Activated T-cell treated with anti-CD3 and anti-CD28 coated beads, Interleukin-2, amount 50 U/mL, for 4 hours (primary cell): ENCODE results near the gene ID4. TPM values are rescaled to one million over a fixed set of nuclear protein-coding genes. Genes with fewer than 3 reads are reported as not detected.
"Not testable (repeated sequence)": the region's sequence is repeated elsewhere in the genome, so short reads cannot be mapped to it uniquely, and the experiment has no call there.

ENCODE experiments used
- ATAC-seq, 2 donors: fragments of 200-7000 bp; cut with Tn5 transposase; one replicate each; pipeline ENCODE4 v1.10.0; 2021
- DNase-seq: peaks from one replicate; pipeline ENCODE4 v3.0.0-alpha.2; 2020
- H3K27me3 Mint-ChIP-seq: one replicate; pipeline ENCODE4 v1.8.0; 2021; ENCODE audit warnings: low read depth, mixed read lengths
- H3K36me3 Mint-ChIP-seq: one replicate; pipeline ENCODE4 v1.8.0; 2022; ENCODE audit warnings: mixed read lengths; ENCODE audit not compliant: insufficient read depth
- H3K4me1 Mint-ChIP-seq: one replicate; pipeline ENCODE4 v1.8.0; 2021; ENCODE audit warnings: low read depth, mixed read lengths
- H3K4me3 Mint-ChIP-seq: one replicate; pipeline ENCODE4 v1.8.0; 2021; ENCODE audit warnings: mild to moderate bottlenecking, moderate library complexity, mixed read lengths
- H3K9me3 Mint-ChIP-seq: one replicate; pipeline ENCODE4 v1.8.0; 2021; ENCODE audit warnings: mixed read lengths
- total RNA-seq, 3 donors: library from RNA; stranded (reverse); gene quantifications; one replicate each; pipeline ENCODE4 v1.2.1, GENCODE V29; 2021

Gene ID4
- total RNA-seq, 3 donors from 2014 or later: 0.08 TPM; not detected in 2

DNA sequence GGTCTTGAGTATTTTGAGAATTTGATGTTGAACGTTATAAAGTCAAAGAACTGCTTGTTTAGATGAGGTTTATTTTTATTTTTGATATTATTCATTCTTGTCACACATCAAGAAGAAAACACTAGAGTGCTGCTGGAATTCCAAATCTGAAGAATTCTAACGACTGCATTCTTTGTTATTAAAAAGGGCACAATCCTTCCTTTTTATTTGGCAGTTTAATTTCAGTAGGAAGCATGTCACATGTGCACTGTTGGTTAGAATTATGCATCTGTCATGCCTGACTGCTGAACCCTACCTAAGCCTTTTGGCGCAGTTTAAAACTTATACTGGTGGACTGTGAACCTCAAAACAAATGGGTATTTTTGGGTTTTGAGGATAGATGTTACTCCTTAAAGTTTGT lies 4.0 kb downstream of the ID4 start:
- ATAC-seq: no peak
- no peak overlapping the region for H3K4me3 Mint-ChIP-seq
- H3K36me3 Mint-ChIP-seq: no peaks in the 10 kb centered on the region
- no peaks in the 10 kb centered on the region for H3K9me3 Mint-ChIP-seq
- H3K4me1 Mint-ChIP-seq: peaks cover 6% of the 10 kb centered on the region
- H3K27me3 Mint-ChIP-seq: peaks cover 30% of the 10 kb centered on the region
- no peak for DNase-seq

DNA sequence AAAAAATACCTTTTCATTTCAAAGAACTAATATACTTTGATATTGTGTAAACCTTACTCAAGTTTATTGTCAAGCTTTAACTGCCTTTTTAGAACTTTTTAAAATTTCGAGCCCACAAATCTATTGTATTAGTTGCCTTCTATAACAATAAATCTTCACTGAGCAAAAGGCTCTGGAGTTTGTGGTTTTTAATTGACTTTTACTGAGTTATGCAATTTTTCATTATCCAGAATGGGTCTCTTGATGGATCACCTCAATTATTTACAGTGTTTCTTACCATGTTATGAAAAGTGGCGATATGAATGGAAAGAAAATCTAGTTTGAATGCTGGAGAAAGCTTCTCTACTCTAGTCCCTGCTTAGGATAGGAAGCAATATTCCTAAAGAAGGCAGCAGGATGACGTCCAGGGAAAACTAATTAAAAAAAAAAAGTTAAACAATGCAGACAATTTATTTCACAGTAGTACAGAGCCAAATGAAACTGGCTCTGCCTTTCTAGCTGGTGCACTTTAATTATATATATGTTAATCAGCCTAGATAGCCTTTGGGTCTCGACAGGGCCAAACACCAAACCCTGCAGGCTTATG lies 5.0 kb downstream of the ID4 start:
- H3K4me3 Mint-ChIP-seq: no peak overlapping the region
- DNase-seq (no peak), ATAC-seq (no peak)
- no peaks in the 10 kb centered on the region for H3K9me3 Mint-ChIP-seq
- H3K4me1 Mint-ChIP-seq: peaks cover 4% of the 10 kb centered on the region
- no peaks in the 10 kb centered on the region for H3K36me3 Mint-ChIP-seq
- peaks cover 28% of the 10 kb centered on the region for H3K27me3 Mint-ChIP-seq

DNA sequence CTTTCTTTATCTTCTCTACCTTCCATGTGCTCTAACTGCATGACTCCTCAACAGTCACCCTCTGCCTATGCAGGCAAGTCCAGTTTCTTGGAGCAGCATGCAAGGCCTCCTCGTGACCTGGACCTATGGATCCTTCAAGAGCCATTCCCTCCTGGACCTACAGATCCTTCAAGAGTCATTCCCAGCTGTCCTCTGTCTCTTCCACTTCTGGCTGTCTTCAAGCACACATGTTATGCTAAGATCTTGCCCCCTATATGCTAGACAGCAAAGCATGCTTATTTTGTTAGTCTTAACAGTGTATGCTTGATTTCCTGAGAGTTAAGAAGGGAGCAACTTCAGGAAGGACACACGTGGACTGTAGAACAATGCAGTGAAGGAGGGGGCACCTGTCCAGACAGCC lies 7.5 kb downstream of the ID4 start:
- DNase-seq: no peak
- H3K4me3 Mint-ChIP-seq: no peak overlapping the region
- ATAC-seq: no peak
- peaks cover 18% of the 10 kb centered on the region for H3K27me3 Mint-ChIP-seq
- no peaks in the 10 kb centered on the region for H3K9me3 Mint-ChIP-seq
- no peaks in the 10 kb centered on the region for H3K4me1 Mint-ChIP-seq
- H3K36me3 Mint-ChIP-seq: no peaks in the 10 kb centered on the region

DNA sequence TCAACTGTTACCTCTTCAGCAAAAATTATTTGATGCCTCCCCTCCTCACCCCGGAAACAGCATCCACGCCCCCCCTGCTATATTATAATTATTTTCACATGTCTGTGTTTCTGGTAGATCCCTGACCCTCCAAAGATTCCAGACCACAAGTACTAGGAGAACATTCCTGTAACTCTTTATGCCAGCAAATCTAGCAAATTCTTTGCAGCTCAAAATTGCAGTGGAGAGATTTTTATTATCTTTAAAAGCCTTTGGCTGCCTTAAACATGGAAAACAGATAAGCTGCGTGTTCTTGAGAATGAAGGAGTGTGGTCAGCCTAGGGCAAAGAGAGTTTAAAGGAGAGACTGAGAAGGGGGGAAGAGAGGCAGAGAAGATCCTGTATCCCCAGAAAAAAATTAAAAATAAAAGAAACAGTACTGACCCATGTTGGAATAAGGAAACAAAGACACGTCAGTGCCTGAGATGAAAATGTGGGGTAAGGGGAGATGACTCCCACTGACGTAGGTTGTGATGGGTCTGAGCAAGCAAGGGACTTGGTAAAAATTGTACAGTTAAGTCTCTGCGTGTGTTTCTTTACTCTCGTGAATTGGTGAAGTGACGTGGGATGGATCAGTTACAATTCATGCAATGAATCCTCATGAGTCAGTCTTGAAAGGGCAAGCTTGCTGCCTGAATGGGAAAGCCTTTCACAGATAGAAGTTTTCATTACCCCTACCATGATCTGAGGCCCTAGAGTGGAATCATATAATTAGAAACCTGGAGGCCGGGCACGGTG lies 8.3 kb downstream of the ID4 start:
- Mint-ChIP-seq H3K4me3 (no peak overlapping the region), H3K4me1 (no peaks in the 10 kb centered on the region), H3K9me3 (no peaks in the 10 kb centered on the region), H3K36me3 (no peaks in the 10 kb centered on the region), H3K27me3 (peaks cover 12% of the 10 kb centered on the region)
- no peak for ATAC-seq
- no peak for DNase-seq

DNA sequence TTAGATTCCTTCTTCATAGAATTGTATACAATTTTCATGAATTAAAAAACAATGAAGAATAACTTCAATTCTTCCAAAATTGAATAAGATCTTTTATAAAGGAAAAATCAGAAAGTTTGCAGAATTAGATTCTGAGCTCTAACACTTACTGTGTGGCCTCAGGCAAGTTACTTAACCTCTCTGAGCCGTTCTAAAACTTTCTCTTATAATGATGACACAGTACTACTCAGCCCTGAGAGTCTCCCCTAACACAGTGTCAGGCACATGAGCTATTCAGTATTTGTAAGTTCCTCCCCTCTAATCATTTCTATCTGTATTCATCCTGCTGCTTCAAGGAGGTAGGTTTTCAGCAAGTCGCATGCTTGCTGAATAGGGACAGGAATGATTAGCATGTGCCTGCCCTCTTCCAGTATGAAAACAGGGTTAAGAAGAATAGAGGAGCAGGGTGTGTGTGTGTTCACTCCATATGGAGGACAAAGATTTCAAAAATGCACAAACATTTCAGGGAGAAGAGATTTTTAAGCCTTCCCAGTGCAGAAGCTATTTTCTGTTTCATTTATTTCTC lies 11.4 kb downstream of the ID4 start:
- ATAC-seq (no peak), DNase-seq (no peak)
- peaks cover 12% of the 10 kb centered on the region for H3K27me3 Mint-ChIP-seq
- no peaks in the 10 kb centered on the region for H3K36me3 Mint-ChIP-seq
- no peaks in the 10 kb centered on the region for H3K4me1 Mint-ChIP-seq
- H3K4me3 Mint-ChIP-seq: no peak overlapping the region
- no peaks in the 10 kb centered on the region for H3K9me3 Mint-ChIP-seq

DNA sequence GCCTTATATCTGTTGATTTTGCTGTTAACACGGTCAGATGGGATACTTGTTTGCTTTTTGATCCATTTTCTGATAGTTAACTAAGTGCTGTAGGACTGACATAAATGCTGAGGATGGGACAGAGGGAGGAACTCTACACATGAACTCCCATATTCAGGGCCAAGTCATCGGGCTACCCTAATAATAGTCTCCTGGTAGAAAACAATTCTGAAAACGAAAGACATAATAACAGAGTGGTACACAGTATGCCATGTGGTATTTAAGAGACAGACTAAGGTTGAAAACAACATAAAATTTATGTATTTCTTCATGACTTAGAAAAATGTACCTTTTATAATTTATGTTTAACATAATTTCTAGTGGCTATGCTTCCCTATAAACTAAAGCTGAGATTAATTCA lies 12.0 kb downstream of the ID4 start:
- H3K36me3 Mint-ChIP-seq: no peaks in the 10 kb centered on the region

DNA sequence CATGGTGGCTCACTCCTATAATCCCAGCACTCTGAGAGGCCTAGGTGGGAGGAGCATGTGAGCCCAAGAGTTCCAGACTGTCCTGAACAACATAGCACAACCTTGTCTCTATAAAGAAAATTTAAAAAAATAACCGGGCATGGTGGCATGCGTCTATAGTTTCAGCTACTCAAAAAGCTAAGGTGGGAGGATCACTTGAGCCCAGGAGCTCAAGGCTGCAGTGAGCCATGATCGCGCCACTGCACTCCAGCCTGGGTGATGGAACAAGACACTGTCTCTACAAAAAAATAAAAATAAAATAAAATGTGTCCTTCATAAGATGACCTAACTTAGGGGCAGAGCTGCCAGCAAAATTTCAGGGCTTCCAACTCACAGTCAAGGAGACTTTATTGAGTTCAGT lies 12.6 kb downstream of the ID4 start:
- ATAC-seq (no peak), DNase-seq (no peak)
- no peaks in the 10 kb centered on the region for H3K9me3 Mint-ChIP-seq
- H3K4me3 Mint-ChIP-seq: no peak overlapping the region
- no peaks in the 10 kb centered on the region for H3K36me3 Mint-ChIP-seq
- no peaks in the 10 kb centered on the region for H3K4me1 Mint-ChIP-seq
- peaks cover 7% of the 10 kb centered on the region for H3K27me3 Mint-ChIP-seq

More for the DNA sequence above, 12.0 kb downstream of the ID4 start:
- H3K9me3 Mint-ChIP-seq: no peaks in the 10 kb centered on the region
- no peak overlapping the region for H3K4me3 Mint-ChIP-seq
- no peak for DNase-seq
- H3K4me1 Mint-ChIP-seq: no peaks in the 10 kb centered on the region
- ATAC-seq: no peak
- H3K27me3 Mint-ChIP-seq: peaks cover 11% of the 10 kb centered on the region

DNA sequence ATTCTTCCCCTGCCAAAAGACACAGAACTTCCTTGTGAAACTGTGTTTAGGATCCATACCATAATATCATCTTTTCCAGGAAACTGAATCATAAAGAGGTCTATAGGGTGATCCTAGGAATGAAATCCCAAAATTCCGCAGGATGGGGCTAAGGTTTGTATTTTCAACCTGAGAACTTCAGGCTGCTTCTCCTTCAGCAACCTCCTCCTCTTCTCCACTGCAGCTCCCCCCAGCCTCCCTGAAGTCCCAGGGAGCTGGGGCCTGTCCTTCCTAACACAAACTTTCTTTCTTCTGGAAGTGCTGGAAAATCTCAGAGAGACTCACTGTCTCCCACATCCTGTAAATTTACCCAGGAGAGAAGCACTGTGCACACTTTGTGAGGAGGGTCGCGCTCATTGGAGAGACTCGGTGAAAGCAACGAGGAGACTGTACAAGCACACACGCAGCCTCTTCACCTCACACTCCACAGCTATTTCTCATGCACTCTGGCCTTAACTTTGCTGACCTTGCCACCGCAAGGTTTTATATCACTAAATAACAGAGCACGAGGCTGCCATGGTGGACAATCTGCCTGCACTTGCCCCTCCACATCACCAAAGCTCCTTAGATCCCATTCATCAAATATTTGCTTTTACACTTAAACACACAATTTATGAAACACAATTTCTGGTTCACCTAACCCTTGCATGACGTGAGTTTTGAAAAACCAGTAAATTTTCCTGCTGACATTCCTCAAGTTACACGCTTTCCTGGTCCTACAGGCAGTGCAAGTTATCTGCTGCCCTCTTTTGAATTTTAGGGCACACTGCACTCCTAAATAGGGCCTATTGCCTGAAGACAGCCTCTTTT lies 14.3 kb downstream of the ID4 start:
- no peaks in the 10 kb centered on the region for H3K36me3 Mint-ChIP-seq
- ATAC-seq (no peak), DNase-seq (no peak)
- H3K27me3 Mint-ChIP-seq: peaks cover 5% of the 10 kb centered on the region
- H3K9me3 Mint-ChIP-seq: no peaks in the 10 kb centered on the region
- no peaks in the 10 kb centered on the region for H3K4me1 Mint-ChIP-seq
- H3K4me3 Mint-ChIP-seq: no peak overlapping the region

DNA sequence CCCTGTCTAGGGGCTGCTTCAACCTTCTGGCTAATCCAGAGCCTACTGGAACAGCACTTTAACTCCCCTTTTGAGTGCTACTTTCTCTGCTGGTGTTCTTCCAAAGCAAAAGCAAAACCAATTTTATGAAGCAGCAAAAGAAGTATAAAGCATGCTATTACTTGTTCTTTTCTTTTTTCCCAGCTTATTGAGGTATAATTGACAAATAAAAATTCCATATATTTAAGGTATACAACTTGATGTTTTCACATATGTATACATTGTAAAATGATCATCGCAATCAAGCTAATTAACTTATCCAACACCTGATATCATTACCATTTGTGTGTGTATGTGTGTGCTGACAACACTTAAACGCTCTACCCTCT lies 14.9 kb downstream of the ID4 start:
- Mint-ChIP-seq H3K36me3 (no peaks in the 10 kb centered on the region), H3K9me3 (no peaks in the 10 kb centered on the region), H3K4me1 (no peaks in the 10 kb centered on the region), H3K27me3 (peaks cover 3% of the 10 kb centered on the region), H3K4me3 (no peak overlapping the region)
- ATAC-seq (no peak), DNase-seq (no peak)

DNA sequence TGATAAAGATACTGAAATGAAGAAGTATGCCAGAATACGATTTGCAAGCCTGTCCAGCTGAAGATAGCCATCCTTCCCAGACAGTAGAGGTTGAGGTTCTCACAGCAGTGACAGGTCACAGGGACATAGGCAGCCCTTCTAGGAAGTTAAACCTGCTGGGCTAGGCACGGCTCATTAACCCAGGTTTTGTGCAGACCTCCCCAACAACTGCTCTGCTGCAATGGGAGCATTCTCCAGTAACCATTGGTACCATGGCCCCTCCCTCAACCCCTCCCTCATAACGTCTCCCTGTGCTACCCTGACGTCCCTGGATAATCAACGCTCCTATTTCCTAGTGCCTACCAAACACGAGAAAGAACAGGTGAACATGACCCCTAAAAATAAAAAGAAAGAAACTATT lies 15.8 kb downstream of the ID4 start:
- DNase-seq: no peak
- H3K4me3 Mint-ChIP-seq: no peak overlapping the region
- H3K4me1 Mint-ChIP-seq: no peaks in the 10 kb centered on the region
- H3K36me3 Mint-ChIP-seq: no peaks in the 10 kb centered on the region
- no peaks in the 10 kb centered on the region for H3K9me3 Mint-ChIP-seq
- ATAC-seq: no peak
- peaks cover 3% of the 10 kb centered on the region for H3K27me3 Mint-ChIP-seq

DNA sequence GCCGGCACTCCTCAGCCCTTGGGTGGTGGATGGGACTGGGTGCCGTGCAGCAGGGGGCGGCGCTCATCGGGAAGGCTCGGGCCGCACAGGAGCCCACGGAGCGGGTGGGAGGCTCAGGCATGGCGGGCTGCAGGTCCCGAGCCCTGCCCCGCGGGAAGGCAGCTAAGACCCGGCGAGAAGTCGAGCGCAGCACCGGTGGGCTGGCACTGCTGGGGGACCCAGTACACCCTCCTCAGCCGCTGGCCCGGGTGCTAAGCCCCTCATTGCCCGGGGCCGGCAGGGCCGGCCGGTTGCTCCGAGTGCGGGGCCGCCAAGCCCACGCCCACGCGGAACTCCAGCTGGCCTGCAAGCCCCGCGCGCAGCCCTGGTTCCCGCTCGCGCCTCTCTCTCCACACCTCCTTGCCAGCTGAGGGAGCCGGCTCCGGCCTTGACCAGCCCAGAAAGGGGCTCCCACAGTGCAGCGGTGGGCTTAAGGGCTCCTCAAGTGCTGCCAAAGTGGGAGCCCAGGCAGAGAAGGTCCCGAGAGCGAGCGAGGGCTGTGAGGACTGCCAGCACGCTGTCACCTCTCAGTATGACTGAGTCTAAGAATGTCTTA lies 17.3 kb downstream of the ID4 start:
- H3K4me3 Mint-ChIP-seq, ATAC-seq, DNase-seq, H3K9me3 Mint-ChIP-seq, H3K27me3 Mint-ChIP-seq, H3K36me3 Mint-ChIP-seq, H3K4me1 Mint-ChIP-seq: not testable (repeated sequence)

DNA sequence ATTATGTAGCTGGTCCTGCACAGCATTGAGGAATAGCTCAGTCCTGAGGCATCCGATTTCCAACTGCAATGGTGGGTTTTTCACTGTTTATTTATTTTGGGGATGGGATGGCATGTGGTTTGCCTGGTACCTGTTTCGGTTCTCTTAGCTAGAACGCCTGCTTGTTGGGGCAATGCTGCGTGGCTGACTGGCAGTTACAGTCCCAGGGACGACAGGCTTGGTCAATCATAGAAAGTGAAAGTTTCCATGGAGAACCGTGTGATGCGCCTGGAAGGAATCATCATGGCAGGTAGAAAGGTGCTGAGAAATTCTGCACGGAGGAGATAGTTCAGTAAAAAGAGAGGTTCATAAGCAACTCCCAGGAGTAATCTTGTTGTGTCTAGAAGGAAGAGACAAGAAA lies 18.4 kb downstream of the ID4 start:
- DNase-seq: no peak
- peaks cover 3% of the 10 kb centered on the region for H3K27me3 Mint-ChIP-seq
- no peak for ATAC-seq
- no peaks in the 10 kb centered on the region for H3K4me1 Mint-ChIP-seq
- no peak overlapping the region for H3K4me3 Mint-ChIP-seq
- no peaks in the 10 kb centered on the region for H3K36me3 Mint-ChIP-seq
- no peaks in the 10 kb centered on the region for H3K9me3 Mint-ChIP-seq

DNA sequence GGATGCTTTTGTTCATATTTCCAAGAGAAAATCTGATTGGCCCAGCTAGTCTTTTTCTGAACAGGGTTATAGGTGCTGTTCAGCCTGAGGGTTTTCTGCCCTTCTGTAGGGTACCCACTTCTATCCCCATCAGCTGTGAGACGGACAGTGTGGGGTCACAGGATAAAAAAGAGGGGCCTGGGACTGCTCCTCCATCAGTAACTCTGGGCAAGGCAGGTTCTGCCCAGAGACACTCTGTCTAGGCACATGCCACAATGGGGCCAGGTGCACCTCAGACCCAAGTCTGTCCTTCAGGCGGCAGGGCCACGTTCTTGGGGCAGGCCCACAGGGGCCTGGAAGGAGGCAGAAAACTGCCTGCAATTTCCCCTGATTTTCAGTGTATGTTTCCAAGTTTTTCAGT lies 20.0 kb downstream of the ID4 start:
- no peaks in the 10 kb centered on the region for H3K27me3 Mint-ChIP-seq
- no peaks in the 10 kb centered on the region for H3K4me1 Mint-ChIP-seq
- no peaks in the 10 kb centered on the region for H3K36me3 Mint-ChIP-seq
- no peak for ATAC-seq
- no peaks in the 10 kb centered on the region for H3K9me3 Mint-ChIP-seq
- H3K4me3 Mint-ChIP-seq: no peak overlapping the region
- DNase-seq: no peak

DNA sequence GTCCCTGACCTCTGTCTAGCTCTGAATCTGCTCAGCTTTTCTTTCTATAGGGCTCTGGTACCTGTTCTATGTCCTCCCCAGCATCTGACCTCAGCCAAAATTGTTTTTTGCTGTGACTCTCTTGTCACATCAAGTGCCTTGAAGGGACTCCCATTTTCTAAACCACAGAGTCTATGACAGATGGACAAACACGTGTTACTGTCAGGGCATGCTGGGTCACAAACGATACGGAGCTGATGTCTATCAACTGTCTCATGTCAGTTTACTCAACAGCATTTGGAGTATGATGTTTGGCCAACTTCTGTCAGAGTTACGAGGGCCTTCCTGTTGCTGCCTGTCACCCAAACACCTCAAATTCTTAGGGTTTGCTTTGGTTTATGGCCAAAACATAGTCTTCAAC lies 20.5 kb downstream of the ID4 start:
- DNase-seq: no peak
- no peaks in the 10 kb centered on the region for H3K27me3 Mint-ChIP-seq
- no peaks in the 10 kb centered on the region for H3K36me3 Mint-ChIP-seq
- no peaks in the 10 kb centered on the region for H3K9me3 Mint-ChIP-seq
- no peak overlapping the region for H3K4me3 Mint-ChIP-seq
- no peaks in the 10 kb centered on the region for H3K4me1 Mint-ChIP-seq
- no peak for ATAC-seq
